Effector memory CD8-positive, alpha-beta T cell (primary cell): Measurements from ENCODE around the gene WNK2.
A peak's percentile ranks its signal among the peaks of the same experiment; 100 is the strongest.

ENCODE experiments used
- ATAC-seq: fragments of 150-1000 bp; cut with Tn5 transposase; replicated peaks from 2 replicates; pipeline ENCODE4 v1.10.0; 2021; ENCODE audit warnings: mild to moderate bottlenecking, moderate library complexity
- DNase-seq, 3 experiments: peaks; one replicate each; pipeline ENCODE4 v3.0.0; 2021
- H3K27ac Mint-ChIP-seq, 2 donors: one replicate each; pipeline ENCODE4 v1.8.0; 2022; ENCODE audit warnings: mild to moderate bottlenecking in 2 of 2, mixed read lengths in 2 of 2, moderate library complexity in 2 of 2
- H3K27me3 Mint-ChIP-seq, 2 donors: one replicate each; pipeline ENCODE4 v1.8.0; 2022; ENCODE audit warnings: mixed read lengths in 2 of 2
- H3K36me3 Mint-ChIP-seq: one replicate; pipeline ENCODE4 v1.8.0; 2022; ENCODE audit warnings: mild to moderate bottlenecking, moderate library complexity, mixed read lengths; ENCODE audit not compliant: insufficient read depth
- H3K4me1 Mint-ChIP-seq, 2 donors: one replicate each; pipeline ENCODE4 v1.8.0; 2022; ENCODE audit warnings: low read depth in 2 of 2, mixed read lengths in 2 of 2
- H3K4me3 Mint-ChIP-seq, 2 donors: one replicate each; pipeline ENCODE4 v1.8.0; 2022; ENCODE audit warnings: mild to moderate bottlenecking in 2 of 2, mixed read lengths in 2 of 2, moderate library complexity in 2 of 2
- H3K9me3 Mint-ChIP-seq, 2 donors: one replicate each; pipeline ENCODE4 v1.8.0; 2022; ENCODE audit warnings: mixed read lengths in 2 of 2

WNK2 gene

DNA sequence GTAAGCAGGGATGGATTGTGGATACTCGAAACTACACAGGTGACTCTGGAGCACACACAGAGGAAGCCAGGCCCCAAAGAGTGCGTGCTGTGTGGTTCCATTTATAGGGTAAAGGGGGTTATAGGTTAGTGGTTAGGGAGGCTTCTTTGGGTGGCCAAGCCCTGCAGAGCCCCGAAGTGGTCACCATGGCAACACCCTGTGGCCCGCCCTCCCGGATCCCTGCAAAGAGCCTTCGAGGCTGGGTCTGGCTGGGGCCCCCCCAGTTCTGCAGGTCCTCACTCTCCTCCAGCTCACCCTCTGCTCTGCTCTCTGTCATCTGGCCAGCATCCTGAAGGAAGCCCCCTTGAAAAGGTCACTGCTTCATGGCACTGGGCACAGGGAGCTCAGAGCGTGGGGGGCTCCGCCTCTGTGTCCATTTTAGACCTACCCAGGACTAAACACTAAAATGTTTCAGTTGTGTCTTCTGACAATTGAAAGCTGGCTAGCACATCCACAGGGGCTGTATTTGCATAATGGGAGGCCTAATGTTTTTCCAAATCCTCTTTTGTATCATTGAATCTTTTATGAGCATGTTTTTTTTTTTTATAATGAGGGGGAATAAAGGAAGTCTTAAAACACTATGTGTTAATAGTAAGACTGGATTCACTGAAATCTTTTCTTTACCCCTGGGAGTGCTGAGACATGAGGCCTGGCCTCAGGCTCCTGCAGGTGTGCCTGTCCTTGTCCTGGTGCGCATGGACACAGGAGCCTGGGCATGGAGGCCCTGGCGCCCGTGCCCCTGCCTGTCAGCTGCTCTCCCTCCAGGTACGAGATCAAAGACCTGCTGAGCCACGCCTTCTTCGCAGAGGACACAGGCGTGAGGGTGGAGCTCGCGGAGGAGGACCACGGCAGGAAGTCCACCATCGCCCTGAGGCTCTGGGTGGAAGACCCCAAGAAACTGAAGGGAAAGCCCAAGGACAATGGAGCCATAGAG, 55.3 kb downstream of the WNK2 start:
- ATAC-seq (no peak), DNase-seq (no peak)
- Mint-ChIP-seq H3K9me3 (peaks cover 0 to 5% of the 10 kb centered on the region in 2 donors), H3K36me3 (peaks cover 4% of the 10 kb centered on the region), H3K27me3 (peaks cover 0 to 39% of the 10 kb centered on the region in 2 donors), H3K4me3 (no peak overlapping the region), H3K4me1 (peaks cover 32 to 33% of the 10 kb centered on the region in 2 donors), H3K27ac (peak overlapping the region in 1 of 2 donors; percentile 15)

DNA sequence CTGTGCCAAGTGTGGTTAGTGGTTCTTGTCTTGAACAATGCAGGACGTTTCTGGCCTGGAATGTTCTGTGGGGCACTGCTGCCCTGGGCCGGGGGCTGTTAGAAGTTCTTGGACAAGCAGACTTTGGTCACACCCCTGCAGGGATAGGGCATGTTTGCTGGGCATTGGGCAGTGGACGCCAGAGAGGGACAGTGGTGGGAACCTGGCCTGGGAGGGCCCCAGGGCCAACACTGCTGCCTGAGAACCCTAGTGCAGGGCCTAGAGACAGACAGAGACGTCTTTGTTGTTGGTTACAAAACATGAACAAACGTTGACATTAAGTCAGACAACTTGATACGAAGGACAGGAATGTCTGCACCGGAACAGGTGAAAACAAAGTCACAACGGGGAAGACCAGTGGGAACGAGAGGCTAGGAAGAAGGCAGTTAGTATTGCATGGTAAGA, 57.0 kb downstream of the WNK2 start:
- Mint-ChIP-seq H3K36me3 (peaks cover 4% of the 10 kb centered on the region), H3K4me3 (no peak overlapping the region), H3K27me3 (peaks cover 0 to 27% of the 10 kb centered on the region in 2 donors), H3K27ac (peak overlapping the region in 1 of 2 donors; percentile 51), H3K9me3 (peaks cover 0 to 5% of the 10 kb centered on the region in 2 donors), H3K4me1 (peaks cover 40 to 41% of the 10 kb centered on the region in 2 donors)
- ATAC-seq, result no peak
- no peak for DNase-seq

DNA sequence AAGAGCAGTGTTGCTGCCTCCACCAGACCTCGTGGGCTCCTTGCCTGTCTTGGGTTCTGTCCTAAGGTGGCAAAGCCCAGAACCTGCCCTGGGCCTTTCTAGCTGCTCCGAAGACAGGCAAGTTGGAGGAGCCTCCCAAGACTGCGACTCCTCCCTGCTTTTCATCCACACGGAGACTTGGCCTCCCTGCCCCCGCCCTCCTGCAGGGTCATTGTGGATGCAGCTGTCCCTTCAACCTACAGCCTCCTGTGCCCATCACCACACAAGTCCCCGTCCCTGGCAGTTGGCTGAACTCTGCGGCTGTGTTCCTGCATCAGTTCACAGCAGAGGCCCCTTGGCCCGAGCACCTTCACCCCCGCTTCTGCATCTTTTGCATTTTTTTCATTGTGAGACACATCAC, 59.2 kb downstream of the WNK2 start:
- Mint-ChIP-seq H3K27me3 (peaks cover 0 to 27% of the 10 kb centered on the region in 2 donors), H3K4me1 (peaks cover 22 to 25% of the 10 kb centered on the region in 2 donors), H3K27ac (no peak overlapping the region), H3K9me3 (no peaks in the 10 kb centered on the region), H3K4me3 (no peak overlapping the region), H3K36me3 (no peaks in the 10 kb centered on the region)
- ATAC-seq, result no peak
- DNase-seq, result no peak

DNA sequence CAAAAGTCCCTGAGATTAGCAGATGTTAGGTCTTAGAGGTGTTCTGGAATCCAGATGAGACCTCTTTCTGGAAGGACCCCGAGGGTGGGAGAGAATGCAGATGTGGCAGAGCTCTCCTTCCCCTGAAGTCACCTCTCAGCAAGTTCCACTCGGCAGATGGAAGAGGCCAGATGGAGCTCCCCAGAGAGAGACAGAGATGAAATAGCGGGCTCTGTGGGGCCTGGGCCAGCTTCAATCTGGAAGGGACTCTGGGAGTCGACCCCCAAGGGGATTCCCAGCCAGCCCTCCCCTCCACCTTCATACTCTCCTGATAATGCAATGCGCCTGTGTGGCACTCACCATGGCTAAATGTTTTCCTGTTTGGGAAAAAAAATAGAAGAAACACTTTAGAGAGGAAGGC, 60.2 kb downstream of the WNK2 start:
- no peak for DNase-seq
- no peak for ATAC-seq
- Mint-ChIP-seq H3K27me3 (peaks cover 0 to 27% of the 10 kb centered on the region in 2 donors), H3K4me1 (peaks cover 21 to 24% of the 10 kb centered on the region in 2 donors), H3K9me3 (no peaks in the 10 kb centered on the region), H3K4me3 (no peak overlapping the region), H3K27ac (peak overlapping the region in 1 of 2 donors; percentile 42), H3K36me3 (no peaks in the 10 kb centered on the region)

DNA sequence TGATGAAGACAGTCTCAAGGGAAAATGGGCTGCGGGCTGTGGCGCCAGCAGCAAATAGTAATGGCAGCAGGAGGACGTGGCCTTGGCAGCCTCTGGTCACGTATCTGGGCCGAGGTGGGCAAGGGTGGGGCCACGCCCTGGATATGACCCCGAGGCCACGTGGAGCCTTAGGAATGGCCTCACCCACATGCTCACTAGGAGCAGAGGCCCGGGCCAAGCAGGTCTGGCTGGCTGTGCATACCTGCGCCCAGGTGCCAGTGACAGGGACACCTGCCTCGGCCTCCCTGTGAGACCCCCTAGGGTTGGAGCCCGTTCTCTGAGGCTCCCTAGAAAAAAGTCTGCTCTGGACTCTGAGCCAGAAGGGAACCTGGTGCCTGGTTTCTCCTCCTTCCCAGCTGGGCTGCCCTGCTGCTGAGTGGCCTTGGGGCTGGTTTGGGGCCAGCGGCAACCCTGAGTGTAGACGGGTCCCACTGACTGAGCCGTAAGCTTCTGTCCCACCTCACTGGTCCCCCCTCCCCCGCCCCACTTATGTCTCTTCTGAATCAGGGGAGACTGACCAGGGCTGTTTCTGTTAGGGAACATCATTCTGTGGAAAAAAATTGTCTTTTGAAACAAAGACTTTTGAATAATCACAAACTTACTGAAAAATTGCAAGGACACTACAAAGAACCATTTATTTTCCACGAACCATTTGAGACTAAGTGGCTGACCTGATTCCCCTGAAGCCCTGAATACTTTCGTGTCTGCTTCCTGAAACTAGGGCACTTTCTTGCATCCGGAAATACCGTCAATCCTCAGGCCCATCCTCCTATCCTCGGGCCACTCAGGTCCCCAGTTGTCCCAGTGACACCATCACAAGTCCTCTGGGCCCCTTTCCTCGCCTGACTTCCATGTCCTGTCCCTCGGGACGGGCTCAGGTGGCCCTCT, 60.8 kb downstream of the WNK2 start:
- ATAC-seq (peak; percentile 65), DNase-seq (no peak)
- peak overlapping the region; percentile 77 to 83 for H3K27ac Mint-ChIP-seq
- no peaks in the 10 kb centered on the region for H3K36me3 Mint-ChIP-seq
- H3K4me1 Mint-ChIP-seq, result peaks cover 15 to 17% of the 10 kb centered on the region in 2 donors
- peaks cover 0 to 21% of the 10 kb centered on the region in 2 donors for H3K27me3 Mint-ChIP-seq
- no peaks in the 10 kb centered on the region for H3K9me3 Mint-ChIP-seq
- peak overlapping the region; percentile 7 to 39 for H3K4me3 Mint-ChIP-seq

DNA sequence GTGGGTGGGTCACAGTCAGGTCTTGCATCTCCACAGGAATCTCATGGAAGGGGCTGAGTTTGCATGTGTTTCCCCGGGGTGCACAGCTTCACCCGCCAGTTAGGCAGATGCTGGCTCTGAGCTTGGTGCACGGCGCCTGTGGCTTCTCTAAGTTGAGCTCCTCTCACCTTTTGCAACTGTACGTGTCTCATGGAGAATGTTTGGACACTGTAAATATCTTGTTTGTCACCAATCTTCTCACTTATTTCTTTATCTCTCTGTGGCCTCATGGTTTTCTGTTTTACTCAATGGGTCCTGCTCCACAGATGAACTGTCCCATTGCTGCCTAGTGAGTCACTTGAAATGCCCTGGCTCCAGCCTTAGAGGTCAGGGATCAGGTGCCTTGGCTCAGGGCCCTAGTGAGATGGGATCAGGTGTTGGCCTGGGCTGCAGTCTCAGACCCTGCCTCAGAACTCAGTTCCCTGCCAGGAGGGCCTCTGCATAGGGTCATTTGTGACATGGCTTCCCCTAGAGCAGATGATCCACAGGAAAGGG, 61.6 kb downstream of the WNK2 start:
- H3K4me3 Mint-ChIP-seq, result peak overlapping the region; percentile 7 to 39
- peaks cover 13 to 15% of the 10 kb centered on the region in 2 donors for H3K4me1 Mint-ChIP-seq
- peak overlapping the region; percentile 77 to 83 for H3K27ac Mint-ChIP-seq

DNA sequence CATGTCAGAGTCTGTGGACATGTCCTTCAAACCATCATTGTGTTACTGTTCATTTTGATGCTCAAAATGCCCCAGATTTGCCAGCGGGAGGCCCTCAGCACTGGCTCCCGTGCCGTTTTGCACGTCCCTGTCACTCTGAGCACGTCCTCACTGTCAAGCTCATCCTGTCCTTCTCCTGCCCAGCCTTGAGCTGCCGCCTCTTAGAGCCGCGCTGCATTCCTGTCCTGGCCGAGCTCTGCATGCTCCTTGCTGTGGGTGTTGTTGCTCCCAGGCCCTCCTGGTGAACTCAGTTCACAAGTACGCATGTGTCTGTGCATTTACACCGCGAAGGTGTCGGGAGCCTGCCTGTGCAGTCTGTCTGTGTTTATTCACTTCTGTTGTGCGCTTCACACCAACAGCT, 62.2 kb downstream of the WNK2 start:
- peaks cover 0 to 15% of the 10 kb centered on the region in 2 donors for H3K27me3 Mint-ChIP-seq
- DNase-seq (no peak), ATAC-seq (no peak)
- H3K4me1 Mint-ChIP-seq, result peaks cover 13 to 15% of the 10 kb centered on the region in 2 donors
- H3K4me3 Mint-ChIP-seq, result no peak overlapping the region
- no peaks in the 10 kb centered on the region for H3K36me3 Mint-ChIP-seq
- H3K27ac Mint-ChIP-seq, result peak overlapping the region; percentile 77 to 83
- H3K9me3 Mint-ChIP-seq, result no peaks in the 10 kb centered on the region

More for the DNA sequence above, 61.6 kb downstream of the WNK2 start:
- DNase-seq (peak in 1 of 3 experiments; percentile 7), ATAC-seq (peak; percentile 68)
- Mint-ChIP-seq H3K27me3 (peaks cover 0 to 15% of the 10 kb centered on the region in 2 donors), H3K9me3 (no peaks in the 10 kb centered on the region), H3K36me3 (no peaks in the 10 kb centered on the region)

DNA sequence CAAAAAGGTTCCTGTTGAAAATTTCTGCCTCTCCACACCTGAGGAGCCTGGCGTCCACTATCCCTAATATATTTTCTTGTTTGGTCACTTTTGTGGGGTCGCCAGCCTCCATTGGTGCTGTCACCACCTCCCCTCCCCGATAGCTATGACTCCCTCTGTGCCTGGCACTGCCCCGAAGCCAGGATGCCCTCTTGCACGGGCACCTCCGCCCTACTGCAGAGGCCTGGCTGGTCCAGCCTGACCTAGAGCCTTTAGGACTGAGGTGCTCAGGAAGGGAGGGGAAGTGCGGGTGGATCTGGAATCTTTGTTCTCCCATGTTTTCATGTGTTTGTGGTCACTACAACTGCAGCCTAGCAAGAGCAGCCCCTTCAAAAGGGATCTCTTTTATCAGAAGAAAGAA, 62.6 kb downstream of the WNK2 start:
- Mint-ChIP-seq H3K9me3 (no peaks in the 10 kb centered on the region), H3K4me1 (peaks cover 13 to 15% of the 10 kb centered on the region in 2 donors), H3K27me3 (peaks cover 0 to 15% of the 10 kb centered on the region in 2 donors), H3K4me3 (no peak overlapping the region), H3K36me3 (no peaks in the 10 kb centered on the region), H3K27ac (peak overlapping the region in 1 of 2 donors; percentile 77)
- ATAC-seq (no peak), DNase-seq (no peak)

DNA sequence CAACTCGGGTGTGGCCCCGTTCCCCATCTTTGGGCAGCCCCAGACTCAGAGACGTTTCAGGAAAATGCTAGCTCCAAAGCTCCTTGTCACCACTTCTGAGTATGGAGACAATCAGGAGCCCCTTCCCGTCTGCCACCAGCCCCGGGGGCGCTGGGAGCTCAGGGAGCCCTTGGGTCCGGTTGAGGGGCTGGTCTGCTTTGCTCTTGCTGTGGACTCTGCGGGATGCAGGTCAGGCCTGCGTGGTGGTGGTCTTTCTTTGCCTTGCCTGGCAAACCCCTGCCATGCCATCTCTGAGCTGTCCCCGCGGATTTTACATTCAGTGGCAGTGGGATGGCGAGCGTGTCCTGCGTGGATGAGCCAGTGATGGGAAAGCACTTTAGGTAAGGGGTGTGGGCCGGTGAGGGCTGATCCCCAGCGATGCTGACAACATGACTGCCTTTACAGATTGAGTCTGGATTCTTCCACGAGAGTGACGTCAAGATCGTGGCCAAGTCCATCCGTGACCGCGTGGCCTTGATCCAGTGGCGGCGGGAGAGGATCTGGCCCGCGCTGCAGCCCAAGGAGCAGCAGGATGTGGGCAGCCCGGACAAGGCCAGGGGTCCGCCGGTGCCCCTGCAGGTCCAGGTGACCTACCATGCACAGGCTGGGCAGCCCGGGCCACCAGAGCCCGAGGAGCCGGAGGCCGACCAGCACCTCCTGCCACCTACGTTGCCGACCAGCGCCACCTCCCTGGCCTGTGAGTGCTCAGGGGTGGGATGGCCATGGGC, 63.3 kb downstream of the WNK2 start:
- ATAC-seq, result no peak
- Mint-ChIP-seq H3K36me3 (no peaks in the 10 kb centered on the region), H3K27ac (no peak overlapping the region), H3K27me3 (peaks cover 0 to 15% of the 10 kb centered on the region in 2 donors), H3K4me3 (no peak overlapping the region), H3K4me1 (peaks cover 13 to 15% of the 10 kb centered on the region in 2 donors), H3K9me3 (no peaks in the 10 kb centered on the region)
- DNase-seq, result no peak

DNA sequence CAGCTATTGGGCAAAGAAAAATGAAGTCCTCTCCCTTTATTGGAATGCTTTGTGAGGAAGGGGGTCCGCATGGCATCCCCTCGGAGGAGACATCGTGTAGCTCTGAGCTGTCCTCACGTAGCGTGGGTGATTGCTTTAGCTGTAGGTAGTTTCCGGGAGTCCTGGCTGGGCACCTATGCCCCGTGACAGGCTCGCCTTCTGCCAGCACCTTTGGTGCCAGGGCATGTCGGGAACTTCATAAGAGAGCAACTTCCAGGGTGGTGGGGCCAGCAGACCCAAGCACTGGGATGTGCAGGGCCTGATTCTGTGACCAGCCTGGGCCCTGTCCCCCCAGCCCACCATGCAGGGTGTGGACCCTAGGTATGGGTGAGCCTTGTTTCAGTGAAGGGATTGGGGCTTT, 64.0 kb downstream of the WNK2 start:
- DNase-seq (no peak), ATAC-seq (no peak)
- H3K4me1 Mint-ChIP-seq, result peaks cover 13% of the 10 kb centered on the region in 2 donors
- no peak overlapping the region for H3K4me3 Mint-ChIP-seq
- H3K27ac Mint-ChIP-seq, result no peak overlapping the region
- no peaks in the 10 kb centered on the region for H3K9me3 Mint-ChIP-seq
- no peaks in the 10 kb centered on the region for H3K36me3 Mint-ChIP-seq
- peaks cover 0 to 9% of the 10 kb centered on the region in 2 donors for H3K27me3 Mint-ChIP-seq

DNA sequence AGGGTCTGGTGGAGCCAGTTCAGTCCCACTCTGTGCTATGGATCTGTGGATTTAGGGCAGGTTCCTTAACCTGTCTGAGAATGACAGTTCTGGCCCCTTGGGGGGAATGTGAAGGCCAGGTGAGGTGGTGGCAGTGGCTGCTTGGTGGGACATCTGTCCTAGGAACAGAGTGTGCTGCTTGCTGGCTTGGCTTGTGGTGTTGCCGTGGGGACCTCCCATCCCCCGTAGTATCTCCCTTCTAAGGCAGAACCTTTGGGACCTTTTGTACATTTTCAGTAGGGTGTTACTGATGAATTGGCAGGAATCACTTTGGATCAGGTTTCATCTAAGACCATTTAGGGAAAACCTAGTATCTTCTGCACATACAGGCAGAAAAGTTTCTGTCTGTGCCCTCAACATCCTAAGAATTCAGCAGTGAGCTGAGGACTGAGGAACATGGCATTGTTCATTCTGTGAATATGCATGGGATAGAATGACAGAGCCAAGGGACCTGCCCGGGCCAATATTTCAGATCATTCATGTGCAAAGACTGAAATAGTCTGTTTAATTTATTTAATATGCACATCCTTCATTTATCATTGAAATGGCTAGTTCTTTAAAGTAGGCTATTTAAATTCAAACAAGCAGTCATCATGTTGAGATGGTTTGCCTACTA, 64.6 kb downstream of the WNK2 start:
- H3K36me3 Mint-ChIP-seq, result no peaks in the 10 kb centered on the region
- DNase-seq (no peak), ATAC-seq (no peak)
- no peak overlapping the region for H3K27ac Mint-ChIP-seq
- H3K27me3 Mint-ChIP-seq, result peaks cover 0 to 8% of the 10 kb centered on the region in 2 donors
- no peak overlapping the region for H3K4me3 Mint-ChIP-seq
- peaks cover 13% of the 10 kb centered on the region in 2 donors for H3K4me1 Mint-ChIP-seq
- no peaks in the 10 kb centered on the region for H3K9me3 Mint-ChIP-seq

DNA sequence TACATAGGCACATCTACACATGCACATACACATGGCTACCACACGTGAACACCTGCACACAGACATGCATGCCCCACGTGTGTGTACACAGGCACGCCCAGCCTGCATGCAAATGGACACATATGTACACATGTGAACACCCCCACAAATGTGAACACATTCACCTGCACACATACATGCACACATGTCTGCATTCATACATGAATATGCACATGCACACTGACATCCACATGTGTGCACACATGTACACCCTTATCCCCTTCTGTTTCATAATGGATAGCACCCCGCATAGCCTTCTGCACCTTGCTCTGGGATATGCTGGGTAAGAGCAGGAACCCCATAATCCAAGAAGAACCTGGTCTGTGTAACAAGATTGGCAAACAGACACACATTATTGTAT, 66.2 kb downstream of the WNK2 start:
- DNase-seq (no peak), ATAC-seq (no peak)
- no peaks in the 10 kb centered on the region for H3K9me3 Mint-ChIP-seq
- H3K4me3 Mint-ChIP-seq, result no peak overlapping the region
- no peaks in the 10 kb centered on the region for H3K36me3 Mint-ChIP-seq
- H3K27ac Mint-ChIP-seq, result no peak overlapping the region
- H3K4me1 Mint-ChIP-seq, result peaks cover 11 to 12% of the 10 kb centered on the region in 2 donors
- H3K27me3 Mint-ChIP-seq, result no peaks in the 10 kb centered on the region
